Choroid plexus epithelial cell (primary cell): ENCODE measurements around the gene CHI3L1.

Source experiments
- DNase-seq: peaks from one replicate; pipeline ENCODE4 v3.0.0-alpha.2; 2010; ENCODE audit warnings: low read depth
- H3K4me3 ChIP-seq: 2 replicates; pipeline ENCODE4 v1.5.1; 2011; ENCODE audit warnings: low read depth, mild to moderate bottlenecking, control low read depth, low read length, moderate library complexity
- CTCF ChIP-seq: conservative IDR thresholded peaks from 2 replicates; pipeline ENCODE4 v1.5.1; 2011; ENCODE audit warnings: low read depth, mild to moderate bottlenecking, control low read depth, inconsistent platforms, low read length, moderate library complexity

CHI3L1 gene

GRCh38 chr1:203166192-203166940, 20.1 kb downstream of the CHI3L1 start:
- peak; percentile 18 for DNase-seq
- no peak overlapping the region for H3K4me3 ChIP-seq
- peak; percentile 34 for TF ChIP-seq CTCF

GRCh38 chr1:203165800-203166161, 20.7 kb downstream of the CHI3L1 start:
- no peak for TF ChIP-seq CTCF
- no peak overlapping the region for H3K4me3 ChIP-seq
- DNase-seq = no peak

GRCh38 chr1:203165101-203165799, 21.3 kb downstream of the CHI3L1 start:
- TF ChIP-seq CTCF = no peak

GRCh38 chr1:203163891-203164635, 22.4 kb downstream of the CHI3L1 start:
- no peak overlapping the region for H3K4me3 ChIP-seq
- no peak for DNase-seq
- TF ChIP-seq CTCF = no peak

More at GRCh38 chr1:203165101-203165799, 21.3 kb downstream of the CHI3L1 start:
- H3K4me3 ChIP-seq = no peak overlapping the region
- no peak for DNase-seq

- no peak for DNase-seq
- no peak overlapping the region for H3K4me3 ChIP-seq
- TF ChIP-seq CTCF = no peak
These were observed 24.1 kb downstream of the CHI3L1 start for GRCh38 chr1:203162403-203162802.

- no peak for TF ChIP-seq CTCF
- DNase-seq = no peak
- H3K4me3 ChIP-seq = no peak overlapping the region
These were observed 24.8 kb downstream of the CHI3L1 start for GRCh38 chr1:203161703-203162102.
